ENCODE results near the gene GLB1L. TPM values are rescaled to one million over a fixed set of nuclear protein-coding genes. Genes with fewer than 3 reads are reported as not detected.
"Not testable (repeated sequence)": the region's sequence is repeated elsewhere in the genome, so short reads cannot be mapped to it uniquely, and the experiment has no call there.

The GLB1L gene
- total RNA-seq, 1 experiment from 2014 or later = 6.9 TPM

GRCh38 chr2:219261024-219261855 is 16.0 kb upstream of the GLB1L start:
- ChIA-PET POLR2A (ENCODE audit: low non-redundant PET) (no interaction called here), CTCF (interaction anchor here (1.2 kb wide), 1 partner anchor 17 kb away, joined by 5 read pairs; no protein-coding TSS in a partner anchor)
- Histone ChIP-seq H3K4me1 (ENCODE audit: insufficient read depth, low read length, poor library complexity, severe bottlenecking) (no peaks in the 10 kb centered on the region), H3K27ac (ENCODE audit: low read depth, low read length, poor library complexity, severe bottlenecking) (no peak overlapping the region), H3K4me3 (ENCODE audit: low read depth, low read length, poor library complexity, severe bottlenecking) (no peak overlapping the region), H3K27me3 (replicated peaks; ENCODE audit: insufficient read depth, low read depth, low read length, poor library complexity) (peaks cover 3% of the 10 kb centered on the region), H3K36me3 (ENCODE audit: insufficient read depth, low read length, poor library complexity, severe bottlenecking) (no peaks in the 10 kb centered on the region), H3K9me3 (ENCODE audit: low read depth, low read length, poor library complexity, severe bottlenecking) (no peaks in the 10 kb centered on the region)
- TF ChIP-seq, protein P1, sequence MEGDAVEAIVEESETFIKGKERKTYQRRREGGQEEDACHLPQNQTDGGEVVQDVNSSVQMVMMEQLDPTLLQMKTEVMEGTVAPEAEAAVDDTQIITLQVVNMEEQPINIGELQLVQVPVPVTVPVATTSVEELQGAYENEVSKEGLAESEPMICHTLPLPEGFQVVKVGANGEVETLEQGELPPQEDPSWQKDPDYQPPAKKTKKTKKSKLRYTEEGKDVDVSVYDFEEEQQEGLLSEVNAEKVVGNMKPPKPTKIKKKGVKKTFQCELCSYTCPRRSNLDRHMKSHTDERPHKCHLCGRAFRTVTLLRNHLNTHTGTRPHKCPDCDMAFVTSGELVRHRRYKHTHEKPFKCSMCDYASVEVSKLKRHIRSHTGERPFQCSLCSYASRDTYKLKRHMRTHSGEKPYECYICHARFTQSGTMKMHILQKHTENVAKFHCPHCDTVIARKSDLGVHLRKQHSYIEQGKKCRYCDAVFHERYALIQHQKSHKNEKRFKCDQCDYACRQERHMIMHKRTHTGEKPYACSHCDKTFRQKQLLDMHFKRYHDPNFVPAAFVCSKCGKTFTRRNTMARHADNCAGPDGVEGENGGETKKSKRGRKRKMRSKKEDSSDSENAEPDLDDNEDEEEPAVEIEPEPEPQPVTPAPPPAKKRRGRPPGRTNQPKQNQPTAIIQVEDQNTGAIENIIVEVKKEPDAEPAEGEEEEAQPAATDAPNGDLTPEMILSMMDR (conservative IDR thresholded peaks at IDR 0.05; ENCODE audit: low read depth, low read length) = no peak
- TF ChIP-seq EZH2 (IDR thresholded peaks at IDR 0.05; ENCODE audit: borderline replicate concordance, low read depth, low read length, poor library complexity, severe bottlenecking) = no peak
- no peak for DNase-seq (ENCODE audit: low spot score)
- BruUV-seq (replicated peaks) = no TSS peak
- intact Hi-C loops (cut with micrococcal nuclease; ENCODE audit: unreplicated experiment) = no loop called here

- BruUV-seq (replicated peaks); DNase-seq (ENCODE audit: low spot score); H3K27ac ChIP-seq (ENCODE audit: low read depth, low read length, poor library complexity, severe bottlenecking); H3K4me3 ChIP-seq (ENCODE audit: low read depth, low read length, poor library complexity, severe bottlenecking); POLR2A ChIA-PET (ENCODE audit: low non-redundant PET); H3K4me1 ChIP-seq (ENCODE audit: insufficient read depth, low read length, poor library complexity, severe bottlenecking); H3K9me3 ChIP-seq (ENCODE audit: low read depth, low read length, poor library complexity, severe bottlenecking); intact Hi-C loops (cut with micrococcal nuclease; ENCODE audit: unreplicated experiment); H3K36me3 ChIP-seq (ENCODE audit: insufficient read depth, low read length, poor library complexity, severe bottlenecking): not testable (repeated sequence)
- H3K27me3 ChIP-seq (replicated peaks; ENCODE audit: insufficient read depth, low read depth, low read length, poor library complexity) = peaks cover 22% of the 10 kb centered on the region
- CTCF ChIA-PET = interaction anchor here (0.6 to 0.9 kb wide), 2 partner anchors 9 to 99 kb away, joined by 3 to 4 read pairs; partner anchors contain the start of gene NHEJ1
These were observed 13.7 kb upstream of the GLB1L start for GRCh38 chr2:219258942-219259341.

DNA sequence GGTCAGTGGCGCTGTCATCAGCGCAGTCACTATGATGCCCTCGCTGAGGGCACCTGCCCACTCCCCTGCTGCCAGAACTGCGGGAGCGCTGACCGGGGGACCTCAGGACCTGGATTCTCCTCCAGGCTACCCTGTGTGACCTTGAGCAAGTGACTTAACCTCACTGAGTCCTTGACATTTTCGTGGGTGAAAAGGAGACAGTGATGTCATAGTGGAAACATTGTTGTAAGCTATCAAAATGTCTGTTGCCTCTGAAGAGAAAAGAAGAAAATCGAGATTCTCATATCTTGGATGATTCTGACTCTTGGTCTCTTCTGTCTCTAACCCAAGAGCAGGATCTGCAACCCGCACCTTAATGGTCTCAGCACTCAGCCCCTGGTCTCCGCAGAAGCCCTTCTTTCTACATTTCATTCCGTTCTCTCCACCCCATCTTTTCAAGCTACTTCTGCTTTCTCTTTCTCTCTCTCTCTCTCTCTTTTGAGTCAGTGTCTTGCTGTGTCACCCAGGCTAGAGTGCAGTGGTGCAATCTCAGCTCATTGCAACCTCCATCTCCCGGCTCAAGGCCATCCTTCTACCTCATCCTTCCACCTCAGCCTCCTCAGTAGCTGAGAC is 9.5 kb upstream of the GLB1L start:
- no peak for DNase-seq (ENCODE audit: low spot score)
- ChIA-PET POLR2A (ENCODE audit: low non-redundant PET) (no interaction called here), CTCF (no interaction called here)
- Histone ChIP-seq H3K27me3 (replicated peaks; ENCODE audit: insufficient read depth, low read depth, low read length, poor library complexity) (peaks cover 22% of the 10 kb centered on the region), H3K4me3 (ENCODE audit: low read depth, low read length, poor library complexity, severe bottlenecking) (peak overlapping the region; percentile 71), H3K27ac (ENCODE audit: low read depth, low read length, poor library complexity, severe bottlenecking) (no peak overlapping the region), H3K36me3 (ENCODE audit: insufficient read depth, low read length, poor library complexity, severe bottlenecking) (peaks cover 5% of the 10 kb centered on the region), H3K4me1 (ENCODE audit: insufficient read depth, low read length, poor library complexity, severe bottlenecking) (peaks cover 26% of the 10 kb centered on the region), H3K9me3 (ENCODE audit: low read depth, low read length, poor library complexity, severe bottlenecking) (no peaks in the 10 kb centered on the region)
- peak; percentile 59 for TF ChIP-seq EZH2 (IDR thresholded peaks at IDR 0.05; ENCODE audit: borderline replicate concordance, low read depth, low read length, poor library complexity, severe bottlenecking)
- TF ChIP-seq, protein P1 (conservative IDR thresholded peaks at IDR 0.05; ENCODE audit: low read depth, low read length) = no peak
- intact Hi-C loops (cut with micrococcal nuclease; ENCODE audit: unreplicated experiment) = no loop called here
- no TSS peak for BruUV-seq (replicated peaks)
